ENCODE measurements around the gene SPATA31E1. TPM values are rescaled to one million over a fixed set of nuclear protein-coding genes. Genes with fewer than 3 reads are reported as not detected.

Gene SPATA31E1
- total and polyA plus RNA-seq, 12 donors, result not detected

- ATAC-seq (no peak), DNase-seq (no peak)
- H3K4me3 ChIP-seq, result no peak overlapping the region
- intact Hi-C loops (cut with DNase I), result no loop called here
- H3K36me3 ChIP-seq, result no peaks in the 10 kb centered on the region
- H3K27ac ChIP-seq, result no peak overlapping the region
- 55 to 61% methylated on average over 3 of the region's 3 CpGs for WGBS, 2 donors
- H3K9me3 ChIP-seq, result no peaks in the 10 kb centered on the region
- TF ChIP-seq CTCF (IDR thresholded peaks at IDR 0.05), result no peak
- peaks cover 0 to 8% (median 0%) of the 10 kb centered on the region in 7 donors for H3K27me3 ChIP-seq
- H3K4me1 ChIP-seq, result no peaks in the 10 kb centered on the region
Measured at GRCh38 chr9:87868635-87869034, 14.0 kb upstream of the SPATA31E1 start.

GRCh38 chr9:87869082-87869481 lies 13.6 kb upstream of the SPATA31E1 start:
- Histone ChIP-seq H3K36me3 (no peaks in the 10 kb centered on the region), H3K9me3 (no peaks in the 10 kb centered on the region), H3K4me3 (no peak overlapping the region), H3K27me3 (peaks cover 0 to 8% (median 0%) of the 10 kb centered on the region in 7 donors), H3K4me1 (no peaks in the 10 kb centered on the region), H3K27ac (no peak overlapping the region)
- WGBS, 2 donors, result 84 to 87% methylated on average over 11 of the region's 11 CpGs
- TF ChIP-seq CTCF (IDR thresholded peaks at IDR 0.05), result no peak
- ATAC-seq (no peak), DNase-seq (no peak)
- intact Hi-C loops (cut with DNase I), result no loop called here

GRCh38 chr9:87871425-87872078 lies 11.1 kb upstream of the SPATA31E1 start:
- intact Hi-C loops (cut with DNase I), result no loop called here
- H3K4me1 ChIP-seq, result no peaks in the 10 kb centered on the region
- H3K4me3 ChIP-seq, result no peak overlapping the region
- no peak overlapping the region for H3K27ac ChIP-seq
- no peak for ATAC-seq
- 85% methylated on average over 7 of the region's 7 CpGs for WGBS, 2 donors
- no peak for DNase-seq
- H3K36me3 ChIP-seq, result no peaks in the 10 kb centered on the region
- no peaks in the 10 kb centered on the region for H3K9me3 ChIP-seq
- TF ChIP-seq CTCF (IDR thresholded peaks at IDR 0.05), result no peak
- peaks cover 0 to 9% (median 0%) of the 10 kb centered on the region in 7 donors for H3K27me3 ChIP-seq

GRCh38 chr9:87872079-87872624 lies 10.5 kb upstream of the SPATA31E1 start:
- no peak for TF ChIP-seq CTCF (IDR thresholded peaks at IDR 0.05)
- ATAC-seq (peak in 2 of 8 donors; percentile 10 to 21), DNase-seq (no peak)
- H3K4me3 ChIP-seq, result no peak overlapping the region
- intact Hi-C loops (cut with DNase I), result no loop called here
- H3K4me1 ChIP-seq, result no peaks in the 10 kb centered on the region
- no peaks in the 10 kb centered on the region for H3K36me3 ChIP-seq
- H3K27me3 ChIP-seq, result peaks cover 0 to 11% (median 0%) of the 10 kb centered on the region in 7 donors
- H3K9me3 ChIP-seq, result no peaks in the 10 kb centered on the region
- 57 to 67% methylated on average over 8 of the region's 8 CpGs for WGBS, 2 donors
- no peak overlapping the region for H3K27ac ChIP-seq
